GM18508 (cell line): ENCODE measurements around the gene CISH.

Experiments
- ATAC-seq: cut with Tn5 transposase; IDR thresholded peaks from one replicate; pipeline ENCODE4 v1.9.1; 2021; ENCODE audit warnings: moderate number of reproducible peaks; ENCODE audit not compliant: insufficient read depth, unreplicated experiment

The CISH gene

DNA sequence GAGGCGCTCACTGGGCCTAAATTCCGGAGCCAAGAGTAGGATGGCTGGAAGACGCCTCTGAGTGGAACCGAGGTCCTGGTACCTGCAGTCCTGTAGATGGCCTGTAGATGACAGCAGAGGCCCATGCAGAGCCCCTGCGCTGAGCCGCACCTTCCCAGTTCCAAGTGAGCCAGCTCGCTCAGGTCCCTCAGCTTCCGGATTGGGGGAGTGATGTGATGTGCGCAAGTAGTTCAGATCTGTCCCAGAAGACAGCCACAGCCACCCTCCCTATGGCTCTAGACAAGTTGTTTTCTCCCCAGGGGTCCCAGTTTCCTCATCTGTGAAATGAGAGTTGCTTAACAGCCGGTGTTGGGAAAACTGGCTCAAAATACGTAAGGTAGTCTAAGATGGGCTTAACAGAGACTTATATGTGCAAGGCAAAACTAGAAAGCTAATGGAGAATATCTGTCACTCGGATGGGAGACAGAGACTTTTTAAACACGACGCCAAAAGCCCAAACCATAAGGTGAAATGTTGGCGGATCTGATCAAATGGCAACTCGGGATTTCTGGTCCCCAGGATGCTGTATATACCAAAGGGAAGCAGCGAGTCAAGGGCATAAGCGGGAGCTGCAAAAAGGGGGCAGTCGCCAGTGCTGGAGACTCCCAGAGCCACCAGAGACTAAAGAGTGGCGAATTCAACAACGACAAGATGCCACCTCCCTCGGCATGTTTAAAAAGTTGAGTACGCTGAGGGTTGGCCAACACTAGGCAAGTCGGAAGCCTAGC is 4.6 kb upstream of the CISH start:
- no peak for ATAC-seq

DNA sequence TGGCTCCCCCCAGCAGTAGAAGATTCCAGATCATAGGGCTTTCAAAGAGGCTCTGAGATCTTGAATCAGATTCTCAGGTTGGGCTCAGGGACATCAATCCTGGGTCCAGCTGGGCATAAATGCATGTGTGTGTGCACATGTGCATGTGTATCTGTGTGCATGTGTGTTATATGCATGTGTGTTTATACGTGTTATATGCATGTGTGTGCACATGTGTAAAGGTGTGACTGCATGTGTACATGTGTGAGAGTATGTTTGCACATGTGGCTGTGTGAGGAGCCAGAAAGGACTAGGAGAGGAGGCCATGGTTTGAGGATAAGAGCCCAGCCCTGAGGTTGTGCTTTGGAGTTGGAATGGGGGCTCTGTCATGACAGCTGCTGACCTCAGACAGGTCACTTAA is 3.6 kb upstream of the CISH start:
- no peak for ATAC-seq

DNA sequence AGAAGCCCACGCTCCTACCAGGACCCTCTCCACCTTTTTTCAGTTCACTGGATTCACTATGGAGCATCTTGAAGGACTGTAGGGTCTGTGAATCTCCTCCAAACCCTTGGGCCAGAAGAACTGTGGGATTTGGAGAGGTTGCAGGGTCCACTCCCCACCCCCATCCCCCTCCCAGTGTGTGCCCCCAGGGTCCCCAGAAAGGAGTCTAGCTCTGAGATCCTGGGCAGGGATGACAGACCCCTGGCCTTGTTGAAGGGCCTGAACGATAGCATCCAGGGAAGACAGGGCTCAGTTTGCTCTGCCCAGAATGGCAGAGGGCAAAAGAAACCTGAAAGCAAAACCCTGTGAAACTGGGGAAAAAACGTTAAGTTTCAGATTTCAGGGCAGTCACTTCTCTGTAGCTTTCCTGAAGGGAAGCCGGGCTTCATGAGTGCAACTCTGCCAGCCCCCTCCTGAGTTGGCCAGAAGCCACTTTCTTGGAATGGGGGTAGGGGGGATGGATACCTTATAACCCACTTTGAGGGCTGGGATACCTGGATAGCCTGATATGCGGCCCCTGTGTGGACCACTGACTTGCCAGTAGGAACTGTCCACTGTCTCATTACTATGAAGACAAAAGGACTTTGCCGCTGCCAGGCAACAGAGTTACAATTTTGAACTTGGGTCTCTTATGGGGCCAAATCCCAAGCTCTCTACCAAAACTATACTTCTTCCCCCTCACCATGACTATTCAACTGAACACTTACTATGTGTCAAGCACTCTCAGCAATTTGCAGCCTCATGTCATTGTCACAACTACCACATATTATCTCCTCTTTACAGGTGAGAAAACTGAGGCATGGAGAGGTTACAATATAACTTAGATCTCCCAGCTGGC is 1.6 kb upstream of the CISH start:
- no peak for ATAC-seq

- no peak for ATAC-seq
These were observed 784 bp upstream of the CISH start for GRCh38 chr3:50612234-50612882.

GRCh38 chr3:50610992-50611463 is 546 bp downstream of the CISH start:
- ATAC-seq = no peak

DNA sequence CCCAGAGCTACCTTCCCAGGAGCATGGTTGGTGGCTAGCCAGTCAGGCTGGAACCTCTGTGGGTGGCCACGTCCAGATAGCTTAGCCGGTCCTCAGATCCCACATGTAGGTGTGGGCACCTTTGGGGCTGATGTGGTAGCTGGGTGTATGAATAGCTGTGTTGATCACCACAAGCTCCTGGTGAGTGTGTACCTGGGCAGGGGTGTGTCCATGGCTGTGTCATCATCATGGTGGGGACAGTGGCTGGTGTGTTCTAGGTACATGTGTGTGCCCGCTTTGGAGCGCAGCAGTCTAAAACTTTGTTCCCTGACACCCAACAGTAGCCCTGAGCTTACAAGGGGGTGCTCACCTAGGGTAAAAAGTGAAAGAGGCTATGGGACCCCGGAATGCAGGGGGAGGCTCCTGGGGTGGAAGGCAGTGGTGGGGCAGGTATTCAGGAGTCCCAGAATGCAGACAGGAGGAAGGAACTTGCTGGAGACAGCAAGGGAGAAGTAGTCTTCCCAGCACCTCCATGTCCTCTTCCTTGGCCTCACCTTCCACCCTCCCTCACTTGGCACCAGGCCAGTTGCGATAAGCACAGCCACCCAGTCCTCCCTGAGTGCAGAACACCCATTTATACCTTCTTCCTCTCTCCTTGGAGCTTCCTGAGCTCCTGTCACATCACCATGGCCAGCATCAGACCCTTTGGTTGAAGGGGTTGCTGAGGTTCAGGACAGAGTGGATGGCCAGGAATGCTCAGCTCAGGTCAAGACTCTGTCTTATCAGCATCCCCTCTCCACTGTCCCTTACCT is 1.2 kb downstream of the CISH start:
- ATAC-seq = no peak

- ATAC-seq = no peak
These were observed 1.9 kb downstream of the CISH start for GRCh38 chr3:50609763-50610085.

DNA sequence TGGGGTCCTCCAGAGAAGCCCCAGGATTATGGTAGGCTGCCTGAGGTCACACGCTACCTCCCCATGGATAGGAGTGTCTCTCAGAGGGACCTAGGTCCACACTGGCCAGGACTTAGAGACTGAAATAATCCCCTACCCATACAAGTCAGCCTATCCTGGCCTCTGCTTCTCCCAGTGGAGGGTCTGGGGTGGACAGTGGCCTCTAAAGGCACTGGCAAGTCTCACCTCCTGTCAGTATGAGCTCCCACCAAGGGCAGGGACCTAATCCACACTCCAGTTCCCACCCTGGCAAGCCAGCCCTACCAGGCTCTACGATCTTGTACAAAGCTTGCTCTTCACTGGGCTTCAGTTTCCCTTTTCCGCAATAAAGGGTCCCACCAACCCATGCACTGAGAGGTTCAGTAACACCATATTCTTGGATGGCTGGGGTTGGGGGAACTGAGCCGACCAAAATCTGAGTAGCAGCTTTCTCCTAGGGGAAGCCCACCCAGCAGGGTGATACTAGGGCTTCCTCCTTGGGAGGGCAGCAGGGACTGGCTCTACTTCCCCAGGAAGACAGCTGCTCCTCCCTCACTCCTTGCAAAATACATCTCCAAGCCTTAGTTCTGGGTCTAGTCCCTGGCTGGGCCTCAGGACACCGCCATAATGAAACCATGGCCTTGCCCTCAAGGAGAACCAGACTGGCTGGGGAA is 2.4 kb downstream of the CISH start:
- ATAC-seq = no peak

- no peak for ATAC-seq
These were observed 3.3 kb downstream of the CISH start for GRCh38 chr3:50608278-50608677.

DNA sequence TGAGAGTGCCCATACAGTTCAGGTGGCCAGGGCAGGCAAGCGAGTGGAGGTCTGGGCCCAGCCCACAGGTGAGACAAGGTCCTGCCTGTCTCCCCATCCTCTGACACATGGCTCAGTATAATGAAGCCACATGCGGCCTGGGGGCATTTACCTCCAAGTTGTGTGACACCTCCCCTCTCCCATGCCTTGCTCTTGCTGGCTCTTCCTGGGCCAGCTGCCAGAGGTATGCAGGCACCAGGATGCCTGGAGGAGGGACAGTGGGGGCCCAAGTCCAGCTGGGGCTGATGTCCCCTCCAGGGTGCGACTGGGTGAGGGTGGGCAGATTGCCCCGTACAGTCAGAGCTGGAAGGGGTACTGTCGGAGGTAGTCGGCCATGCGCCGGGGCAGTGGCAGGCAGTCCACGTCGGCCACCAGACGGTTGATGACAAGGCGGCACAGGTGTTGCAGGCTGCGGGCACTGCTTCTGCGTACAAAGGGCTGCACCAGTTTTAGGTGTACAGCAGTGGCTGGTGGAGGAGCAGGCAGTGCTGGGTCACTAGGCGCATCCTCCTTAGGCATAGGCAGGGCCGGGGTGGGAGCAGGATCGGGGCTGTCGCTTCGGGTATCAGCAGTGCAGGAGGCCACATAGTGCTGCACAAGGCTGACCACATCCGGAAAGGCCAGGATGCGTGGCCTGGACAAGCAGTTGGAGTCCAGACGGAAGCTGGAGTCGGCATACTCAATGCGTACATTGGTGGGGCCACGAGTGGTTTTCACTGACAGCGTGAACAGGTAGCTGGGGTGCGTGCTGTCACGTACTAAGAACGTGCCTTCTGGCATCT is 4.1 kb downstream of the CISH start:
- no peak for ATAC-seq

GRCh38 chr3:50606596-50606995 is 5.0 kb downstream of the CISH start:
- no peak for ATAC-seq

DNA sequence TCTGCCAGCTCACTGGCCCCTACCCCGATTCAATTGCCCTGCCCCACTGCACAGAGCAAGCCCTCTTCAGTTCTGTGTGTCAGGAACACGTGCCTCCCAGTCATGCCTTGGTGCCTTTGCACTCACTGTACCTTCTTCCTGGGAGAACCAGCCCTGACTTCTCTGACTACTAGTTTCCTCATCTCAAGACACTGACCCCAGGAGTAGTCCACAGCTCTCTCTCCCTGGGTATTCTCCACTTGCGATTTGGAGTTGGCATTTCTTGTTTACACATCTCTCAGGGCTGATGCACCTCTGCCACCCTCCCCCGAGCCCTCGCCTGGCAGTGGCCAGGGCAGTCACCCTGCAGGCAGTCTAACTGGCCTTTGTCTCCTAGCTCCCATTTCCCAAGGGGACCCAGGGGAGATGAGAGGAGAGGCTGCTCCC is 5.7 kb downstream of the CISH start:
- ATAC-seq = no peak

DNA sequence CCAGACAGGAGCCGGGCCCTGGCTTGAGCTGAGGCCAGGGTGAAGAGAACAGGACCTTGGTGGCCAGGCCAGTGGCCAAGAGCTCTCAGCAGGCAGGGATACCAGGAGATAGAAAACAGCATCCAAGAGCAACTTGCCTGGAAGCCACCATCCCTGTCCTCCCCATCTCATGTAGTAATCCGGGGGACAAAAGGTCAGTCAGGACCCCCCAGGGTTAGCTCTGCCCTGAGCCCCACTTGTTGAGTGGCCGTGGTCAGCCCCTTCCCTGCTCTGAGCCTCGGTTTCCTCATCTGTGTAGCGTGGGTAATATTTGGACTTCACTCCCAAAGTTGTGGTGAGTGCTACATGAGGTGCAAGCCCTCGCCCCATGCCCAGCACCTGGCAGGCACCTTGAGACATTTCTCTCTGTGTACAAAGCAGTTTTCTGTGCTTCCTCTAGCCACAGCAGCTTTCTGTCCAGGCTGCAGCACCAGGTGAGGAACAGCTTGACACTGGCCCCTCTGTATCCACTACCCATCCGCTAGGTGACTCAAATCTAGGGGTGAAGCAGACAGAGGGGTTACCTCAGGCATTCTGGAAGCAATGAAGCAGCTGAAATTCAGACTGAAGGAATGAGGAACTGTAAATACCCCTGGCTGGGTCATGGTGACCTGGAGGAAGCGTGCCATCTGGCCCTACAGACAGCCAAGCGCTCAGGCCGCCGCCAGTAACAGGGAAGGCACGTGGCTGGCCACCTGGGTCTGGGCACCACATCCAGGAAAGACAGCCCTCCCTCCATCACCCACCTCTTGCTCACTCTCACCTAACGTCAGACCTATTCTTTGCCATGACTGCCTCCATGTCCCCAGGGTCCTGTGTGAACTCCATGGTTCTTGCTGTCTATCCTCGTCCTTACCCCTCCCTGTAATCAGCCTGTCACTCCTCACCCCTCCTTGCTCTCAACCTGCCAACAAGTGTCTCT is 6.7 kb downstream of the CISH start:
- no peak for ATAC-seq

GRCh38 chr3:50604110-50604621 is 7.4 kb downstream of the CISH start:
- ATAC-seq = no peak

DNA sequence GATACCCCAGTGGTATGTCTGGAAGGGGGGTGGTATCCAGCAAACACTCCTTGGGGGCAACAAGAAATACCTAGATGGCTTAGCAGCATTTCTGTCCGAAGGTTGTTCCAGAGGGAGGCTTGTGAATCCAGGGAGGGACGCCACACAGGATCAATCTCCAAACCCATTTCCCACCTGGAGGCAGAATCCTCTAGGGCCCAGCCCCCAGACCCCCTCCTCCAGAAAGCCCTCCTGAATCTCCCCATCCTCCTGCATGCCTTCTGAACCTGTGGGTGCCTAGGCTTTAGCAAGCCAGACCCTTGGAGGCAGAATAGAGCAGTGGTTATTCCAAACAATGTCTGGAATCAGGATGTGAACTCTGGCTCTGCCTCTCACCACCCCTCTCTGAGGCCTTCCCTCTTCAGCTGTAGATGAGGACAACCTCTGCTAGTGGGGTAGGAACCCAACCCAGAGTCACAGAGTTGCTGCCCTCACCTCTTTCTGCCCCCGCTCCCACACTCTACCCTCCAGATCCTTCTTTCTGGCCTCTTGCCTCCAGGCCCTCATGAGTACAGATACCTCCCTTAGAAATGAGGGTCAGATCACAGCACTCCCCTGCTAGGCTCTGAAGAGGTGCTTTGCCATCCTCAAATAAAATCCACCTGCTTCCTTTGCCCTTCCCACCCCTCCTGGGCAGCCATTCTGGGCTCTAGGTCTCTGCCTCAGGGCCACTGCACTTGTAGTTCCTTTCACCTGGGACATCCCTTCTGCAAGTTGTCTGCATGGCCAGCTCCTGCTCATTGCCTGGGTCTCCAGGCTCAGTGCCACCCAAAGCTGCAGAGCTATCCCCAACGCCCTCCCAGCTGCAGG is 8.1 kb downstream of the CISH start:
- no peak for ATAC-seq

DNA sequence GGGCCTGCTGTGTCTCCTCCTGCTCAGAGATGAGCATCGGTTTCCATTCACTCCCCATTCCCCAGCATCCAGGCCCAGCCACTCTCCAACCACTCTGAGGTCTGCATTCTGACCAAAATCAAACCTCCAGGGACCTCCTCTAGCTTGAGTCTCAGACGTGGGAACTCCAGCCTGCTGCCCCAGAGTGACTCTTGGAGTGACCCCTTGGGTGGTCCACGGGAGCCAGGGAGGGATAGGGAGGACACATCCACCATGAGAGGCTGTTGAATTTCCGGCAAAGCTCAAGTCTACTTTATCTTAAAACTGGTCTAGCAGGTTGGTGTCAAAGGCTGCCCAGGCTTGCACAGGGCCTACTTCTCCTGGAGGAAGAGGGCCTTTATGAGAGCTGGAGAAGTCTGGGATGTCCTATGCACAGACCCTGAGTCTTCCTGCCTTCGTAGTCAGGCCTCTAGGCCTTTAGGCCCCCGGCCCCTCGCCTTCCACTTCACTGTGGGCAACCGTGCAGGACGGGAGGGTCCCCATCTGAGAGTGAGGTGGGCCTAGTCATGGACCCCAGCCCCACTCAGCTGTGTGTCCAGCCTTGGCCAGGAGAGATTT is 8.9 kb downstream of the CISH start:
- ATAC-seq = no peak
